Muscle layer of duodenum (tissue), 2 donors: Measurements from ENCODE around the gene SAV1.

Experiments
- H3K27ac ChIP-seq: one replicate; pipeline ENCODE4 v1.7.0; 2013; ENCODE audit warnings: mild to moderate bottlenecking, low read length
- H3K27me3 ChIP-seq: one replicate; pipeline ENCODE4 v1.7.0; 2013; ENCODE audit warnings: low read depth, mild to moderate bottlenecking, control low read depth, low read length
- H3K36me3 ChIP-seq, 2 donors: one replicate each; pipeline ENCODE4 v1.7.0; 2013; ENCODE audit warnings: low read length in 2 of 2, control low read depth in 1 of 2, mild to moderate bottlenecking in 1 of 2; ENCODE audit not compliant: insufficient read depth in 2 of 2, control insufficient read depth in 1 of 2
- H3K4me1 ChIP-seq, 2 donors: one replicate each; pipeline ENCODE4 v1.7.0; 2013; ENCODE audit warnings: low read length in 2 of 2, mild to moderate bottlenecking in 2 of 2, control low read depth in 1 of 2, moderate library complexity in 1 of 2; ENCODE audit not compliant: insufficient read depth in 2 of 2, control insufficient read depth in 1 of 2
- H3K4me3 ChIP-seq, 2 donors: one replicate each; pipeline ENCODE4 v1.7.0; 2013; ENCODE audit warnings: low read length in 2 of 2, low read depth in 1 of 2, mild to moderate bottlenecking in 1 of 2
- H3K9me3 ChIP-seq, 2 donors: one replicate each; pipeline ENCODE4 v1.7.0; 2013; ENCODE audit warnings: low read length in 2 of 2, control low read depth in 1 of 2, mild to moderate bottlenecking in 1 of 2; ENCODE audit not compliant: control insufficient read depth in 1 of 2
- donor health status: healthy.

The SAV1 gene

GRCh38 chr14:50622978-50623377 is 45.1 kb downstream of the SAV1 start:
- Histone ChIP-seq H3K27me3 (no peaks in the 10 kb centered on the region), H3K36me3 (peaks cover 3 to 4% of the 10 kb centered on the region in 2 donors), H3K27ac (no peak overlapping the region), H3K4me1 (no peaks in the 10 kb centered on the region), H3K4me3 (no peak overlapping the region), H3K9me3 (no peaks in the 10 kb centered on the region)

GRCh38 chr14:50620341-50620740 is 47.8 kb downstream of the SAV1 start:
- no peak overlapping the region for H3K27ac ChIP-seq
- H3K4me1 ChIP-seq = no peaks in the 10 kb centered on the region
- no peaks in the 10 kb centered on the region for H3K9me3 ChIP-seq
- H3K27me3 ChIP-seq = no peaks in the 10 kb centered on the region
- H3K36me3 ChIP-seq = peaks cover 0 to 6% of the 10 kb centered on the region in 2 donors
- no peak overlapping the region for H3K4me3 ChIP-seq

- H3K9me3 ChIP-seq = no peaks in the 10 kb centered on the region
- H3K4me3 ChIP-seq = no peak overlapping the region
- no peak overlapping the region for H3K27ac ChIP-seq
- H3K27me3 ChIP-seq = no peaks in the 10 kb centered on the region
- no peaks in the 10 kb centered on the region for H3K4me1 ChIP-seq
- H3K36me3 ChIP-seq = peaks cover 0 to 6% of the 10 kb centered on the region in 2 donors
Observed at GRCh38 chr14:50619569-50620141, 48.5 kb downstream of the SAV1 start.

- Histone ChIP-seq H3K36me3 (peaks cover 0 to 3% of the 10 kb centered on the region in 2 donors), H3K4me3 (no peak overlapping the region), H3K27me3 (no peaks in the 10 kb centered on the region), H3K9me3 (no peaks in the 10 kb centered on the region), H3K4me1 (no peaks in the 10 kb centered on the region), H3K27ac (no peak overlapping the region)
Observed at GRCh38 chr14:50616275-50616674, 51.8 kb downstream of the SAV1 start.

- Histone ChIP-seq H3K4me3 (no peak overlapping the region), H3K27ac (no peak overlapping the region), H3K9me3 (no peaks in the 10 kb centered on the region), H3K36me3 (peaks cover 0 to 3% of the 10 kb centered on the region in 2 donors), H3K4me1 (no peaks in the 10 kb centered on the region), H3K27me3 (no peaks in the 10 kb centered on the region)
Observed at GRCh38 chr14:50615552-50615951, 52.6 kb downstream of the SAV1 start.

GRCh38 chr14:50615056-50615455 is 53.0 kb downstream of the SAV1 start:
- Histone ChIP-seq H3K27me3 (no peaks in the 10 kb centered on the region), H3K9me3 (no peaks in the 10 kb centered on the region), H3K36me3 (peaks cover 0 to 3% of the 10 kb centered on the region in 2 donors), H3K27ac (no peak overlapping the region), H3K4me1 (no peaks in the 10 kb centered on the region), H3K4me3 (no peak overlapping the region)

GRCh38 chr14:50612806-50613205 is 55.3 kb downstream of the SAV1 start:
- Histone ChIP-seq H3K27ac (no peak overlapping the region), H3K4me3 (no peak overlapping the region), H3K27me3 (no peaks in the 10 kb centered on the region), H3K9me3 (no peaks in the 10 kb centered on the region), H3K4me1 (no peaks in the 10 kb centered on the region), H3K36me3 (peaks cover 0 to 3% of the 10 kb centered on the region in 2 donors)

- Histone ChIP-seq H3K4me3 (no peak overlapping the region), H3K36me3 (no peaks in the 10 kb centered on the region), H3K27me3 (no peaks in the 10 kb centered on the region), H3K27ac (no peak overlapping the region), H3K4me1 (no peaks in the 10 kb centered on the region), H3K9me3 (no peaks in the 10 kb centered on the region)
Observed at GRCh38 chr14:50610465-50610864, 57.6 kb downstream of the SAV1 start.

GRCh38 chr14:50608302-50608851 is 59.7 kb downstream of the SAV1 start:
- no peaks in the 10 kb centered on the region for H3K36me3 ChIP-seq
- no peak overlapping the region for H3K27ac ChIP-seq
- H3K4me1 ChIP-seq = no peaks in the 10 kb centered on the region
- no peaks in the 10 kb centered on the region for H3K9me3 ChIP-seq
- H3K27me3 ChIP-seq = no peaks in the 10 kb centered on the region
- no peak overlapping the region for H3K4me3 ChIP-seq

GRCh38 chr14:50607761-50608160 is 60.3 kb downstream of the SAV1 start:
- Histone ChIP-seq H3K9me3 (no peaks in the 10 kb centered on the region), H3K4me1 (no peaks in the 10 kb centered on the region), H3K27ac (no peak overlapping the region), H3K36me3 (no peaks in the 10 kb centered on the region), H3K27me3 (no peaks in the 10 kb centered on the region), H3K4me3 (no peak overlapping the region)

- no peaks in the 10 kb centered on the region for H3K4me1 ChIP-seq
- H3K27me3 ChIP-seq = no peaks in the 10 kb centered on the region
- H3K36me3 ChIP-seq = peaks cover 0 to under 1% of the 10 kb centered on the region in 2 donors
- no peak overlapping the region for H3K27ac ChIP-seq
- no peak overlapping the region for H3K4me3 ChIP-seq
- no peaks in the 10 kb centered on the region for H3K9me3 ChIP-seq
Observed at GRCh38 chr14:50607181-50607580, 60.9 kb downstream of the SAV1 start.

GRCh38 chr14:50606468-50606867 is 61.6 kb downstream of the SAV1 start:
- no peaks in the 10 kb centered on the region for H3K4me1 ChIP-seq
- peaks cover 0 to 3% of the 10 kb centered on the region in 2 donors for H3K36me3 ChIP-seq
- no peak overlapping the region for H3K4me3 ChIP-seq
- no peaks in the 10 kb centered on the region for H3K27me3 ChIP-seq
- no peak overlapping the region for H3K27ac ChIP-seq
- no peaks in the 10 kb centered on the region for H3K9me3 ChIP-seq
